Measurements from ENCODE around the gene MYCT1. TPM values are rescaled to one million over a fixed set of nuclear protein-coding genes. Genes with fewer than 3 reads are reported as not detected.

MYCT1 gene
- total and polyA plus RNA-seq, 2 of the 8 experiments (the other 6 are each of a cell fraction or from before 2014, with no cell fraction given) = 0.39 to 3.3 TPM

DNA sequence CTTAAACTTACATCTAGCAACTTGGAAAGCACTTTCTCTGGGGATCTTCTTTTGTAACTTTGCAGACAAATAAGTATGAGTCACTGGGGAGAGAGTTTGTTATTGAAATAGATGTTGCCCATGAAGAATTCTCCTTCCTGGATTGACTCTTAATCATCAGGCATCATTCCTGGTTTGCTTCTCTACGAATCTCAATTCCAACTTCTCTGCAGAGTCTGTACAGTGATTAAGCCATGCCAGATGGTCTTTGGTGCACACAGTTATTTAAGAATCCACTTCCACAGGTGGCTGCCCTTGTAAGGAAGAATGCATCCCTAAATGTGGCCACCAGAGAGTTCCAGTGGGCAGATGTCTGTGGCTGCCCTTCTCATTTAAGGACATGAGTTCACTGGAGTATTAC lies 25.7 kb downstream of the MYCT1 start:
- Histone ChIP-seq H3K9ac (replicated peaks in 1 of 4; ENCODE audit: extremely low read depth in 1 of 4, low read depth in 3 of 4, low read length in 3 of 4) (no peak overlapping the region), H2BK5ac (ENCODE audit: low read depth, low read length) (no peak overlapping the region), H4K91ac (replicated peaks; ENCODE audit: insufficient read length, low read length) (no peak overlapping the region), H3K23me2 (ENCODE audit: low read depth, low read length) (no peaks in the 10 kb centered on the region), H3K4me3 (ENCODE audit: extremely low read depth in 1 of 4, insufficient read depth in 2 of 4, low read depth in 3 of 4, low read length in 4 of 4) (no peak overlapping the region), H2BK120ac (replicated peaks; ENCODE audit: low read depth, low read length) (no peak overlapping the region), H3K79me2 (ENCODE audit: control insufficient read depth in 1 of 2, insufficient read depth in 2 of 2, low read length in 2 of 2) (no peaks in the 10 kb centered on the region), H3K14ac (ENCODE audit: insufficient read length) (no peak overlapping the region), H4K8ac (ENCODE audit: extremely low read depth, insufficient read depth, low read length) (no peak overlapping the region), H3K9me3 (ENCODE audit: insufficient read depth in 2 of 2, low read depth in 1 of 2, low read length in 1 of 2) (no peaks in the 10 kb centered on the region), H2BK12ac (ENCODE audit: low read depth, low read length) (no peak overlapping the region), H2AK5ac (ENCODE audit: low read depth, low read length) (no peak overlapping the region), H3K23ac (ENCODE audit: insufficient read length) (no peak overlapping the region), H3K79me1 (ENCODE audit: low read depth, low read length) (no peaks in the 10 kb centered on the region), H2AFZ (ENCODE audit: low read length) (no peak overlapping the region), H4K5ac (ENCODE audit: insufficient read length, low read depth, low read length) (no peak overlapping the region), H4K20me1 (replicated peaks in 1 of 2; ENCODE audit: control insufficient read depth in 1 of 2, insufficient read depth in 2 of 2, low read length in 2 of 2) (no peaks in the 10 kb centered on the region), H3K4ac (replicated peaks; ENCODE audit: insufficient read length, low read depth, low read length) (no peak overlapping the region), H3K56ac (replicated peaks; ENCODE audit: insufficient read length, low read depth, low read length) (no peak overlapping the region), H3K18ac (ENCODE audit: extremely low read depth, low read length) (no peak overlapping the region), H2BK20ac (ENCODE audit: low read length) (no peak overlapping the region), H3K36me3 (ENCODE audit: control insufficient read depth in 2 of 4, insufficient read depth in 4 of 4, low read length in 3 of 4) (no peaks in the 10 kb centered on the region), H3K4me2 (ENCODE audit: insufficient read depth in 1 of 2, low read depth in 2 of 2, low read length in 2 of 2) (no peak overlapping the region), H2BK15ac (ENCODE audit: low read length) (no peak overlapping the region), H3K4me1 (replicated peaks in 1 of 4; ENCODE audit: control insufficient read depth in 3 of 4, insufficient read depth in 4 of 4, low read length in 3 of 4) (no peaks in the 10 kb centered on the region), H3K27me3 (replicated peaks in 1 of 4; ENCODE audit: control insufficient read depth in 3 of 4, extremely low read depth in 1 of 4, insufficient read depth in 3 of 4, low read length in 3 of 4) (no peaks in the 10 kb centered on the region), H3K27ac (ENCODE audit: low read depth, low read length) (no peak overlapping the region)
- DNase-seq (ENCODE audit: low read depth in 1 of 2, low spot score in 2 of 2) (no peak), FAIRE-seq (no peak)
- ChIA-PET CTCF (ENCODE audit: partially characterized antibody) (interaction anchor here (1.1 kb wide), 1 partner anchor 225 kb away, joined by 3 read pairs; no protein-coding TSS in a partner anchor), POLR2A (ENCODE audit: partially characterized antibody) (interaction anchor here (0.7 kb wide), 1 partner anchor 425 kb away, joined by 3 read pairs; no protein-coding TSS in a partner anchor)
- WGBS, 2 experiments (ENCODE audit: extremely low coverage in 1 of 2, insufficient coverage in 1 of 2, insufficient read length in 1 of 2, insufficient replicate concordance in 2 of 2, low coverage in 1 of 2, low lambda C conversion rate in 2 of 2, missing lambda C conversion rate in 1 of 2) = 80% methylated on average over 1 of the region's 1 CpG; no CpG with 5 or more reads in 1 of the 2 experiments
- TF ChIP-seq RXRA (IDR thresholded peaks at IDR 0.05; ENCODE audit: insufficient read depth, low read depth, low read length) (no peak), SAP30 (IDR thresholded peaks at IDR 0.05; ENCODE audit: insufficient read depth, insufficient replicate concordance, low read length) (no peak), JUND (IDR thresholded peaks at IDR 0.05; ENCODE audit: low read length) (no peak), TEAD4 (IDR thresholded peaks at IDR 0.05; ENCODE audit: low read depth, low read length) (no peak), KDM5A (IDR thresholded peaks at IDR 0.05; ENCODE audit: low read length) (no peak)
- TF ChIP-seq, protein P1, sequence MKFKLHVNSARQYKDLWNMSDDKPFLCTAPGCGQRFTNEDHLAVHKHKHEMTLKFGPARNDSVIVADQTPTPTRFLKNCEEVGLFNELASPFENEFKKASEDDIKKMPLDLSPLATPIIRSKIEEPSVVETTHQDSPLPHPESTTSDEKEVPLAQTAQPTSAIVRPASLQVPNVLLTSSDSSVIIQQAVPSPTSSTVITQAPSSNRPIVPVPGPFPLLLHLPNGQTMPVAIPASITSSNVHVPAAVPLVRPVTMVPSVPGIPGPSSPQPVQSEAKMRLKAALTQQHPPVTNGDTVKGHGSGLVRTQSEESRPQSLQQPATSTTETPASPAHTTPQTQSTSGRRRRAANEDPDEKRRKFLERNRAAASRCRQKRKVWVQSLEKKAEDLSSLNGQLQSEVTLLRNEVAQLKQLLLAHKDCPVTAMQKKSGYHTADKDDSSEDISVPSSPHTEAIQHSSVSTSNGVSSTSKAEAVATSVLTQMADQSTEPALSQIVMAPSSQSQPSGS (IDR thresholded peaks at IDR 0.05; ENCODE audit: low read length) = no peak
